B cell (primary cell): ENCODE results near the gene NDST1. TPM values are rescaled to one million over a fixed set of nuclear protein-coding genes. Genes with fewer than 3 reads are reported as not detected.

Experiments
- ATAC-seq: fragments of 200-7000 bp; cut with Tn5 transposase; one replicate; pipeline ENCODE4 v1.10.0; 2021; ENCODE audit warnings: low read depth, mild to moderate bottlenecking, moderate number of reproducible peaks, moderate library complexity
- CTCF ChIA-PET: fragments of 350-600 bp; sonication (Branson Sonifier 250); formaldehyde crosslinking; loops from one replicate; lab custom pipeline; 2021; ENCODE audit warnings: antibody characterized with exemption, inconsistent platforms; lab: Charles Lee
- POLR2A ChIA-PET: fragments of 350-600 bp; sonication (Branson Sonifier 250); formaldehyde crosslinking; loops from one replicate; lab custom pipeline; 2021; ENCODE audit warnings: antibody characterized with exemption; lab: Charles Lee
- DNase-seq: peaks from one replicate; pipeline ENCODE4 v3.0.0; 2013
- H2AFZ ChIP-seq: 2 replicates; pipeline ENCODE4 v1.6.1; 2012; ENCODE audit warnings: mild to moderate bottlenecking, low read depth, low read length; ENCODE audit not compliant: insufficient read depth, poor library complexity, severe bottlenecking
- H3K27ac ChIP-seq, 2 donors: 1 replicate in 1 of 2; 2 replicates in 1 of 2; pipeline ENCODE4 v1.5.1; 2012 to 2013; ENCODE audit warnings: low read length in 2 of 2, mild to moderate bottlenecking in 2 of 2, moderate library complexity in 1 of 2
- H3K27me3 ChIP-seq, 4 experiments: fragments of 200-600 bp in 1 of 4; sonication (generic) in 1 of 4; replicated peaks in 1 of 4; 1 replicate in 2 of 4; 2 replicates in 2 of 4; pipeline versions ENCODE4 v1.6.1 to v1.7.0; 2013 to 2016; ENCODE audit warnings: low read length in 3 of 4, mild to moderate bottlenecking in 2 of 4, mixed read lengths in 1 of 4, moderate library complexity in 1 of 4; ENCODE audit not compliant: insufficient read depth in 4 of 4, control insufficient read depth in 3 of 4; ENCODE audit errors: control extremely low read depth in 1 of 4
- H3K36me3 ChIP-seq, 2 experiments: replicated peaks in 1 of 2; 1 replicate in 1 of 2; 2 replicates in 1 of 2; pipeline versions ENCODE4 v1.6.1 to v1.7.1; 2013; ENCODE audit warnings: low read length in 1 of 2; ENCODE audit not compliant: insufficient read depth in 2 of 2, control insufficient read depth in 1 of 2; ENCODE audit errors: control extremely low read depth in 1 of 2, extremely low read depth in 1 of 2
- H3K4me1 ChIP-seq, 2 donors: fragments of 200-600 bp in 1 of 2; sonication (generic) in 1 of 2; 1 replicate in 1 of 2; 2 replicates in 1 of 2; pipeline versions ENCODE4 v1.5.1 to v1.6.1; 2013 to 2017; ENCODE audit warnings: low read length in 2 of 2; ENCODE audit not compliant: control insufficient read depth in 2 of 2, insufficient read depth in 2 of 2
- H3K4me2 ChIP-seq: replicated peaks from 2 replicates; pipeline ENCODE3; 2012; ENCODE audit warnings: mild to moderate bottlenecking, low read depth, low read length; ENCODE audit not compliant: poor library complexity, severe bottlenecking
- H3K4me3 ChIP-seq, 5 experiments: fragments of 200-600 bp in 1 of 5; sonication (generic) in 1 of 5; 1 replicate in 3 of 5; 2 replicates in 2 of 5; pipeline versions ENCODE4 v1.5.1 to v1.7.0; 2011 to 2016; ENCODE audit warnings: low read length in 4 of 5, mild to moderate bottlenecking in 4 of 5, low read depth in 2 of 5, control low read depth in 1 of 5, moderate library complexity in 1 of 5; ENCODE audit not compliant: insufficient read depth in 1 of 5; ENCODE audit errors: control extremely low read depth in 1 of 5, extremely low read depth in 1 of 5
- H3K79me2 ChIP-seq: fragments of 200-600 bp; sonication (generic); one replicate; pipeline ENCODE4 v1.6.0; 2016; ENCODE audit warnings: low read length; ENCODE audit not compliant: control insufficient read depth, insufficient read depth
- H3K9ac ChIP-seq: fragments of 200-600 bp; sonication (generic); 2 replicates; pipeline ENCODE4 v1.6.1; 2017; ENCODE audit warnings: mild to moderate bottlenecking, low read length, moderate library complexity
- H3K9me3 ChIP-seq, 3 donors: one replicate each; pipeline versions ENCODE4 v1.6.1 to v1.7.1; 2013; ENCODE audit warnings: low read length in 2 of 3; ENCODE audit not compliant: control insufficient read depth in 2 of 3, insufficient read depth in 1 of 3; ENCODE audit errors: control extremely low read depth in 1 of 3
- H4K20me1 ChIP-seq: 2 replicates; pipeline ENCODE4 v1.6.0; 2012; ENCODE audit warnings: mild to moderate bottlenecking, low read length; ENCODE audit not compliant: insufficient read depth, control insufficient read depth, poor library complexity, severe bottlenecking
- H3K27ac Mint-ChIP-seq: one replicate; pipeline ENCODE4 v1.8.0; 2021; ENCODE audit warnings: mixed read lengths
- H3K27me3 Mint-ChIP-seq: one replicate; pipeline ENCODE4 v1.8.0; 2021; ENCODE audit warnings: mixed read lengths
- H3K4me1 Mint-ChIP-seq: one replicate; pipeline ENCODE4 v1.8.0; 2021; ENCODE audit warnings: mixed read lengths
- H3K4me3 Mint-ChIP-seq: one replicate; pipeline ENCODE4 v1.8.0; 2021; ENCODE audit warnings: mixed read lengths
- H3K9me3 Mint-ChIP-seq: one replicate; pipeline ENCODE4 v1.8.0; 2022; ENCODE audit warnings: mixed read lengths; ENCODE audit not compliant: insufficient read depth
- EZH2 ChIP-seq: IDR thresholded peaks from 2 replicates; pipeline ENCODE4 v1.6.1; 2012; ENCODE audit warnings: borderline replicate concordance, low read depth, mild to moderate bottlenecking, moderate library complexity, low read length; ENCODE audit not compliant: insufficient read depth, poor library complexity, severe bottlenecking
- whole genome bisulfite sequencing: methylation state at CpG from one replicate; pipeline ENCODE4 v1.1.5; 2013; ENCODE audit warnings: missing lambda C conversion rate; ENCODE audit not compliant: insufficient coverage; 5-methylcytosine and 5-hydroxymethylcytosine counted together
- intact Hi-C: fragments of 100-400 bp; cut with micrococcal nuclease; formaldehyde crosslinking; loops from one replicate; pipeline ENCODE4 v1.10.0; 2022
- polyA plus RNA-seq: library from polyadenylated mRNA; depleted of rRNA; stranded (reverse); fragments of >200 nt; gene quantifications from 2 replicates; pipeline ENCODE4 v1.2.3, GENCODE V29; 2012
- total RNA-seq, 2 donors: library from RNA; stranded (reverse); fragments of 120-200 nt in 1 of 2; gene quantifications; 1 replicate in 1 of 2; 2 replicates in 1 of 2; pipeline versions ENCODE4 v1.2.3 to v1.2.4, GENCODE V29; 2013 to 2022
- TF ChIP-seq, protein P1 (sequence below): fragments of 200-600 bp; IDR thresholded peaks from one replicate; pipeline ENCODE4 v1.8.0; 2022; ENCODE audit warnings: antibody characterized with exemption, mild to moderate bottlenecking

Gene NDST1
- total and polyA plus RNA-seq, 2 donors (not counting 1 experiment from before 2014, with no cell fraction given), result 4.3 to 7.0 TPM

GRCh38 chr5:150502847-150503246, 5.1 kb upstream of the NDST1 start:
- Histone ChIP-seq H3K4me1 (peaks cover 7 to 11% of the 10 kb centered on the region in 2 donors), H3K4me3 (no peak overlapping the region), H3K9me3 (no peaks in the 10 kb centered on the region), H4K20me1 (no peaks in the 10 kb centered on the region), H3K4me2 (no peak overlapping the region), H3K9ac (no peak overlapping the region), H3K27me3 (no peaks in the 10 kb centered on the region), H3K79me2 (peaks cover 19% of the 10 kb centered on the region), H2AFZ (no peak overlapping the region), H3K36me3 (no peaks in the 10 kb centered on the region), H3K27ac (no peak overlapping the region)
- TF ChIP-seq, protein P1, sequence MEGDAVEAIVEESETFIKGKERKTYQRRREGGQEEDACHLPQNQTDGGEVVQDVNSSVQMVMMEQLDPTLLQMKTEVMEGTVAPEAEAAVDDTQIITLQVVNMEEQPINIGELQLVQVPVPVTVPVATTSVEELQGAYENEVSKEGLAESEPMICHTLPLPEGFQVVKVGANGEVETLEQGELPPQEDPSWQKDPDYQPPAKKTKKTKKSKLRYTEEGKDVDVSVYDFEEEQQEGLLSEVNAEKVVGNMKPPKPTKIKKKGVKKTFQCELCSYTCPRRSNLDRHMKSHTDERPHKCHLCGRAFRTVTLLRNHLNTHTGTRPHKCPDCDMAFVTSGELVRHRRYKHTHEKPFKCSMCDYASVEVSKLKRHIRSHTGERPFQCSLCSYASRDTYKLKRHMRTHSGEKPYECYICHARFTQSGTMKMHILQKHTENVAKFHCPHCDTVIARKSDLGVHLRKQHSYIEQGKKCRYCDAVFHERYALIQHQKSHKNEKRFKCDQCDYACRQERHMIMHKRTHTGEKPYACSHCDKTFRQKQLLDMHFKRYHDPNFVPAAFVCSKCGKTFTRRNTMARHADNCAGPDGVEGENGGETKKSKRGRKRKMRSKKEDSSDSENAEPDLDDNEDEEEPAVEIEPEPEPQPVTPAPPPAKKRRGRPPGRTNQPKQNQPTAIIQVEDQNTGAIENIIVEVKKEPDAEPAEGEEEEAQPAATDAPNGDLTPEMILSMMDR, result no peak
- TF ChIP-seq EZH2, result no peak
- DNase-seq, result no peak
- WGBS, result 100% methylated on average over 1 of the region's 3 CpGs
- H3K4me1 Mint-ChIP-seq, result peaks cover 12% of the 10 kb centered on the region
- no peak overlapping the region for H3K4me3 Mint-ChIP-seq
- ATAC-seq, result no peak
- no peaks in the 10 kb centered on the region for H3K27me3 Mint-ChIP-seq
- intact Hi-C loops, result no loop called here
- H3K9me3 Mint-ChIP-seq, result no peaks in the 10 kb centered on the region
- H3K27ac Mint-ChIP-seq, result no peak overlapping the region
- POLR2A ChIA-PET, result no interaction called here
- CTCF ChIA-PET, result interaction anchor here (1.5 kb wide), 1 partner anchor 11 kb away, joined by 4 read pairs; no protein-coding TSS in a partner anchor

- Mint-ChIP-seq H3K9me3 (no peaks in the 10 kb centered on the region), H3K27ac (no peak overlapping the region), H3K27me3 (no peaks in the 10 kb centered on the region), H3K4me3 (no peak overlapping the region), H3K4me1 (peaks cover 12% of the 10 kb centered on the region)
- POLR2A ChIA-PET, result no interaction called here
- H3K9ac ChIP-seq, result no peak overlapping the region
- H3K36me3 ChIP-seq, result no peaks in the 10 kb centered on the region
- CTCF ChIA-PET, result interaction anchor here (1.5 kb wide), 1 partner anchor 10 kb away, joined by 4 read pairs; no protein-coding TSS in a partner anchor
- 100% methylated on average over 1 of the region's 4 CpGs for whole genome bisulfite sequencing
- no peaks in the 10 kb centered on the region for H3K9me3 ChIP-seq
- H2AFZ ChIP-seq, result no peak overlapping the region
- H3K79me2 ChIP-seq, result peaks cover 19% of the 10 kb centered on the region
- H3K27ac ChIP-seq, result no peak overlapping the region
- TF ChIP-seq, protein P1, result no peak
- no peak for TF ChIP-seq EZH2
- H3K4me2 ChIP-seq, result no peak overlapping the region
- DNase-seq (no peak), ATAC-seq (no peak)
- intact Hi-C loops, result no loop called here
- no peaks in the 10 kb centered on the region for H4K20me1 ChIP-seq
- no peak overlapping the region for H3K4me3 ChIP-seq
- no peaks in the 10 kb centered on the region for H3K27me3 ChIP-seq
- H3K4me1 ChIP-seq, result peaks cover 7 to 11% of the 10 kb centered on the region in 2 donors
These were observed 4.5 kb upstream of the NDST1 start for GRCh38 chr5:150503386-150503785.
